OCI-M2 (cell line): ENCODE data around the gene GNB2.
"Not testable (repeated sequence)": the region's sequence is repeated elsewhere in the genome, so short reads cannot be mapped to it uniquely, and the experiment has no call there.

Source experiments
- DNase-seq: peaks from one replicate; lab custom pipeline; 2025; ENCODE audit not compliant: unreplicated experiment; lab: John Stamatoyannopoulos, UW

The GNB2 gene

GRCh38 chr7:100693312-100694097 lies 20.0 kb downstream of the GNB2 start:
- no peak for DNase-seq

GRCh38 chr7:100694098-100694745 lies 20.7 kb downstream of the GNB2 start, which contains the start of gene GIGYF1:
Gene GIGYF1, minus strand, starts transcription at chr7:100694250. Its CDS starts 6,012 bp downstream, at chr7:100688238.
- DNase-seq = no peak

GRCh38 chr7:100696123-100696521 lies 22.6 kb downstream of the GNB2 start:
- DNase-seq = no peak

- no peak for DNase-seq
Measured at GRCh38 chr7:100699018-100699417, 25.5 kb downstream of the GNB2 start.

- not testable (repeated sequence) for DNase-seq
Measured at GRCh38 chr7:100701089-100701488, 27.5 kb downstream of the GNB2 start.

- peak; percentile 41 for DNase-seq
Measured at GRCh38 chr7:100705320-100705752, 31.8 kb downstream of the GNB2 start.

GRCh38 chr7:100705753-100706671 lies 32.5 kb downstream of the GNB2 start, which contains the start of gene POP7:
Gene POP7, plus strand, starts transcription at chr7:100706121. Its CDS starts 710 bp downstream, at chr7:100706831.
- peak; percentile 34 for DNase-seq

- DNase-seq = no peak
Measured at GRCh38 chr7:100706672-100707311, 33.3 kb downstream of the GNB2 start.

- DNase-seq = no peak
Measured at GRCh38 chr7:100708395-100708794, 34.9 kb downstream of the GNB2 start.

GRCh38 chr7:100710452-100710851 lies 36.9 kb downstream of the GNB2 start:
- DNase-seq = no peak

GRCh38 chr7:100711369-100711768 lies 37.8 kb downstream of the GNB2 start:
- DNase-seq = no peak

- no peak for DNase-seq
Measured at GRCh38 chr7:100714725-100715124, 41.2 kb downstream of the GNB2 start.

GRCh38 chr7:100717073-100717472 lies 43.5 kb downstream of the GNB2 start:
- DNase-seq = not testable (repeated sequence)

- DNase-seq = no peak
Measured at GRCh38 chr7:100719523-100720278, 46.2 kb downstream of the GNB2 start.

GRCh38 chr7:100720279-100720670 lies 46.7 kb downstream of the GNB2 start, which contains the start of gene EPO:
Gene EPO, plus strand, starts transcription at chr7:100720468. Its CDS starts 513 bp downstream, at chr7:100720981.
- no peak for DNase-seq

GRCh38 chr7:100720671-100721504 lies 47.3 kb downstream of the GNB2 start:
- DNase-seq = no peak

- DNase-seq = no peak
Measured at GRCh38 chr7:100721505-100721812, 47.9 kb downstream of the GNB2 start.

GRCh38 chr7:100722480-100723212 lies 49.1 kb downstream of the GNB2 start:
- no peak for DNase-seq
